NCI-H2081 treated with DMSO at 0.1 percent for 48 hours (cell line): ENCODE measurements around the gene CILP2.

Experiments used
- DNase-seq: peaks from one replicate; lab custom pipeline; 2025; lab: John Stamatoyannopoulos, UW

The CILP2 gene

GRCh38 chr19:19538061-19538784 is at the start of gene CILP2:
Gene CILP2 (plus strand): TSS chr19:19538265. CDS start chr19:19538350, 85 bp downstream.
- no peak for DNase-seq

GRCh38 chr19:19488875-19489690 is 49.0 kb upstream of the CILP2 start:
- DNase-seq, result no peak

- DNase-seq, result no peak
Measured at GRCh38 chr19:19489804-19490204, 48.3 kb upstream of the CILP2 start.

- peak; percentile 8 for DNase-seq
Measured at GRCh38 chr19:19490214-19490968, 47.7 kb upstream of the CILP2 start.

- DNase-seq, result no peak
Measured at GRCh38 chr19:19491321-19492025, 46.6 kb upstream of the CILP2 start.

- no peak for DNase-seq
Measured at GRCh38 chr19:19492026-19492610, 45.9 kb upstream of the CILP2 start.

- DNase-seq, result no peak
Measured at GRCh38 chr19:19493841-19494546, 44.1 kb upstream of the CILP2 start.

GRCh38 chr19:19495614-19496603 is 42.2 kb upstream of the CILP2 start:
- DNase-seq, result no peak

GRCh38 chr19:19498255-19498991 is 39.6 kb upstream of the CILP2 start:
- DNase-seq, result no peak

- no peak for DNase-seq
Measured at GRCh38 chr19:19499272-19499995, 38.6 kb upstream of the CILP2 start.

GRCh38 chr19:19500975-19501644 is 37.0 kb upstream of the CILP2 start:
- no peak for DNase-seq

GRCh38 chr19:19501798-19502197 is 36.3 kb upstream of the CILP2 start:
- no peak for DNase-seq

- DNase-seq, result no peak
Measured at GRCh38 chr19:19502281-19502680, 35.8 kb upstream of the CILP2 start.

GRCh38 chr19:19502808-19503602 is 35.1 kb upstream of the CILP2 start:
- no peak for DNase-seq

GRCh38 chr19:19504754-19505668 is 33.1 kb upstream of the CILP2 start:
- no peak for DNase-seq
